HCT116 (cell line): Measurements from ENCODE around the gene OMP. TPM values are rescaled to one million over a fixed set of nuclear protein-coding genes. Genes with fewer than 3 reads are reported as not detected.

Source experiments
- ATAC-seq: fragments of 200-7000 bp; cut with Tn5 transposase; 2 replicates; pipeline ENCODE4 v1.9.1; 2020; ENCODE audit warnings: mild to moderate bottlenecking, moderate library complexity
- BruUV-seq: library from RNA; stranded (reverse); fragments of 400-500 nt; replicated peaks from 2 replicates; lab custom pipeline; 2021; lab: Mats Ljungman, UMichigan
- CTCF ChIA-PET: fragments of 300-600 bp; sonication (Branson Sonifier 250); formaldehyde crosslinking; loops from one replicate; lab custom pipeline; 2021; ENCODE audit warnings: antibody characterized with exemption; lab: Charles Lee
- POLR2A ChIA-PET: fragments of 300-600, 350-600 bp; sonication (Branson Sonifier 250); formaldehyde crosslinking; loops from one replicate; lab custom pipeline; 2021; ENCODE audit warnings: antibody characterized with exemption; lab: Charles Lee
- RAD21 ChIA-PET, 2 experiments: fragments of 300-600 bp; sonication (Branson Sonifier 250); formaldehyde crosslinking; loops; one replicate each; lab custom pipeline; 2023; ENCODE audit warnings: low total read pairs in 2 of 2; ENCODE audit not compliant: uncharacterized antibody in 2 of 2, unreplicated experiment in 2 of 2, low non-redundant PET in 1 of 2; lab: Charles Lee
- DNase-seq: peaks from one replicate; pipeline ENCODE4 v3.0.0-alpha.2; 2010; ENCODE audit warnings: low read depth, low spot score
- H2AFZ ChIP-seq: fragments of 200-600 bp; shearing (Covaris generic), sonication (generic); 2 replicates; pipeline ENCODE4 v1.6.1; 2017; ENCODE audit warnings: low read depth, mixed run types, mixed read lengths, antibody characterized with exemption, low read length; ENCODE audit not compliant: poor library complexity, severe bottlenecking
- H3K27ac ChIP-seq: 2 replicates; pipeline ENCODE4 v1.5.1; 2012; ENCODE audit warnings: low read depth, low read length
- H3K27me3 ChIP-seq: fragments of 200-600 bp; sonication (generic); 2 replicates; pipeline ENCODE4 v1.6.1; 2016; ENCODE audit warnings: mixed run types, low read length, mixed read lengths; ENCODE audit not compliant: insufficient read depth
- H3K36me3 ChIP-seq, 2 experiments: fragments of 200-500 bp in 1 of 2; fragments of 200-600 bp in 1 of 2; sonication (Bioruptor generic) in 1 of 2; sonication (generic) in 1 of 2; 2 replicates each; pipeline versions ENCODE4 v1.5.1 to v1.6.1; 2014 to 2016; ENCODE audit warnings: low read length in 2 of 2, inconsistent platforms in 1 of 2, mixed read lengths in 1 of 2, mixed run types in 1 of 2; ENCODE audit not compliant: insufficient read depth in 2 of 2, control insufficient read depth in 1 of 2
- H3K4me1 ChIP-seq, 2 experiments: fragments of 200-600 bp in 1 of 2; sonication (generic) in 1 of 2; 2 replicates each; pipeline versions ENCODE4 v1.5.1 to v1.6.1; 2012 to 2017; ENCODE audit warnings: low read length in 2 of 2, inconsistent platforms in 1 of 2, mild to moderate bottlenecking in 1 of 2, mixed read lengths in 1 of 2, mixed run types in 1 of 2, moderate library complexity in 1 of 2; ENCODE audit not compliant: insufficient read depth in 2 of 2, control insufficient read depth in 1 of 2
- H3K4me2 ChIP-seq: fragments of 200-600 bp; sonication (generic); 2 replicates; pipeline ENCODE4 v1.6.1; 2017; ENCODE audit warnings: mixed run types, low read length, mixed read lengths
- H3K4me3 ChIP-seq, 2 experiments: fragments of 200-600 bp in 1 of 2; sonication (generic) in 1 of 2; replicated peaks in 1 of 2; 2 replicates each; pipeline ENCODE4 v1.5.1; 2011 to 2016; ENCODE audit warnings: low read length in 2 of 2, control low read depth in 1 of 2, low read depth in 1 of 2, mild to moderate bottlenecking in 1 of 2, mixed read lengths in 1 of 2, mixed run types in 1 of 2
- H3K79me2 ChIP-seq: fragments of 200-600 bp; sonication (generic); 2 replicates; pipeline ENCODE4 v1.6.1; 2017; ENCODE audit warnings: mild to moderate bottlenecking, mixed run types, low read length, moderate library complexity, mixed read lengths; ENCODE audit not compliant: insufficient read depth
- H3K9ac ChIP-seq: fragments of 200-600 bp; sonication (generic); 2 replicates; pipeline ENCODE4 v1.6.1; 2016; ENCODE audit warnings: low read length, mixed read lengths
- H3K9me2 ChIP-seq: fragments of 200-600 bp; sonication (generic), shearing (Covaris generic); 2 replicates; pipeline ENCODE4 v1.6.1; 2017; ENCODE audit warnings: mixed run types, mild to moderate bottlenecking, moderate library complexity; ENCODE audit not compliant: insufficient read depth
- H3K9me3 ChIP-seq, 2 experiments: fragments of 200-500 bp in 1 of 2; fragments of 200-600 bp in 1 of 2; sonication (Bioruptor generic) in 1 of 2; sonication (generic) in 1 of 2; 2 replicates each; pipeline ENCODE4 v1.6.1; 2014 to 2017; ENCODE audit warnings: low read length in 2 of 2, mixed read lengths in 2 of 2, inconsistent platforms in 1 of 2, low read depth in 1 of 2, mild to moderate bottlenecking in 1 of 2, mixed run types in 1 of 2, moderate library complexity in 1 of 2; ENCODE audit not compliant: control insufficient read depth in 1 of 2, insufficient read depth in 1 of 2
- H4K20me1 ChIP-seq: fragments of 200-600 bp; sonication (generic), shearing (Covaris generic); 2 replicates; pipeline ENCODE4 v1.6.1; 2017; ENCODE audit warnings: mixed run types, mild to moderate bottlenecking, moderate library complexity; ENCODE audit not compliant: insufficient read depth
- CBX3 ChIP-seq: IDR thresholded peaks from 2 replicates; pipeline ENCODE4 v1.6.1; 2012; ENCODE audit warnings: low read depth
- FOSL1 ChIP-seq: IDR thresholded peaks from 2 replicates; pipeline ENCODE4 v1.6.1; 2012; ENCODE audit warnings: low read depth
- JUND ChIP-seq: IDR thresholded peaks from 2 replicates; pipeline ENCODE4 v1.6.1; 2012
- POLR2A ChIP-seq: IDR thresholded peaks from 2 replicates; pipeline ENCODE4 v1.7.0; 2011; ENCODE audit warnings: borderline replicate concordance; ENCODE audit not compliant: insufficient read depth, insufficient read length; ENCODE audit errors: extremely low read depth
- POLR2AphosphoS5 ChIP-seq: IDR thresholded peaks from 2 replicates; pipeline ENCODE4 v1.6.1; 2011; ENCODE audit warnings: mild to moderate bottlenecking, low read depth, low read length, moderate library complexity
- RAD21 ChIP-seq: IDR thresholded peaks from 2 replicates; pipeline ENCODE4 v1.6.1; 2012; ENCODE audit warnings: low read depth, mild to moderate bottlenecking
- SP1 ChIP-seq: IDR thresholded peaks from 2 replicates; pipeline ENCODE4 v1.6.1; 2012; ENCODE audit warnings: low read depth
- YY1 ChIP-seq: IDR thresholded peaks from 2 replicates; pipeline ENCODE4 v1.6.1; 2011; ENCODE audit warnings: low read length, low read depth, moderate library complexity, mild to moderate bottlenecking; ENCODE audit not compliant: insufficient replicate concordance; ENCODE audit errors: extremely low read depth
- ZNF274 ChIP-seq: fragments of 200-500 bp; sonication (Bioruptor generic); IDR thresholded peaks from 2 replicates; pipeline ENCODE4 v1.6.1; 2014; ENCODE audit warnings: mild to moderate bottlenecking, low read depth, low read length, inconsistent platforms
- intact Hi-C: fragments of 100-400 bp; cut with micrococcal nuclease; formaldehyde crosslinking; loops from 2 replicates; pipeline ENCODE4 v1.10.0; 2022
- total RNA-seq: library from RNA; stranded (reverse); gene quantifications from one replicate; pipeline ENCODE4 v1.2.1, GENCODE V29; 2021; ENCODE audit not compliant: unreplicated experiment
- TF ChIP-seq, protein P1 (sequence below), 3 experiments: fragments of 200-600 bp in 1 of 3; sonication (generic) in 1 of 3; IDR thresholded peaks in 2 of 3; conservative IDR thresholded peaks in 1 of 3; 2 replicates each; pipeline ENCODE4 v1.5.1; 2012 to 2017; ENCODE audit warnings: low read depth in 2 of 3, low read length in 2 of 3, antibody characterized with exemption in 1 of 3, borderline replicate concordance in 1 of 3, control low read depth in 1 of 3, mild to moderate bottlenecking in 1 of 3, mixed read lengths in 1 of 3, mixed run types in 1 of 3, moderate library complexity in 1 of 3; ENCODE audit not compliant: insufficient read depth in 1 of 3
- TF ChIP-seq, protein P2 (sequence below): IDR thresholded peaks from 2 replicates; pipeline ENCODE4 v1.6.1; 2012
- TF ChIP-seq, protein P3 (sequence below): IDR thresholded peaks from 2 replicates; pipeline ENCODE4 v1.6.1; 2011; ENCODE audit warnings: mild to moderate bottlenecking, low read length, moderate library complexity; ENCODE audit not compliant: insufficient replicate concordance; ENCODE audit errors: extremely low read depth
- TF ChIP-seq, protein P4 (sequence below): IDR thresholded peaks from 2 replicates; pipeline ENCODE4 v1.6.1; 2012

OMP gene
- total RNA-seq, 1 experiment from 2014 or later: not detected

DNA sequence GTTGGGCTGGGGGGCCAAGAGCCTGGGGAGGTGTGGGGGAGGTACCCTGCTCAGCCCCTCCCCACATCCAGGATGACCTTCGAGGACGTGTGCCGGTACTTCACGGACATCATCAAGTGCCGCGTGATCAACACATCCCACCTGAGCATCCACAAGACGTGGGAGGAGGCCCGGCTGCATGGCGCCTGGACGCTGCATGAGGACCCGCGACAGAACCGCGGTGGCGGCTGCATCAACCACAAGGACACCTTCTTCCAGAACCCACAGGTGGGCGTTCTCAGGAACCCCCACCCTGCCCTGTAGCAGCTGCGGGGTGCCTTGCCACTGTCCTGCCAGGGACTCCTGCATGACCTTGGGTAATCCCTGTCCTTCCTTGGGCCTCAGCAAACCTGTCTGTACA lies 15.4 kb downstream of the OMP start:
- Histone ChIP-seq H4K20me1 (no peaks in the 10 kb centered on the region), H3K79me2 (no peaks in the 10 kb centered on the region), H3K9me3 (no peaks in the 10 kb centered on the region), H3K4me3 (no peak overlapping the region), H2AFZ (no peak overlapping the region), H3K4me1 (peaks cover under 1 to 7% of the 10 kb centered on the region in 2 experiments; a peak in 3 of 4 replicates), H3K9ac (no peak overlapping the region), H3K27me3 (no peaks in the 10 kb centered on the region), H3K36me3 (no peaks in the 10 kb centered on the region), H3K27ac (no peak overlapping the region), H3K9me2 (no peaks in the 10 kb centered on the region), H3K4me2 (no peak overlapping the region)
- ATAC-seq (no peak), DNase-seq (no peak)
- CTCF ChIA-PET: interaction anchor here (1.0 kb wide), 1 partner anchor 9 kb away, joined by 4 read pairs; no protein-coding TSS in a partner anchor
- POLR2A ChIA-PET: no interaction called here
- intact Hi-C loops: no loop called here
- no peak for TF ChIP-seq ZNF274
- no peak for TF ChIP-seq SP1
- no peak for TF ChIP-seq CBX3
- no peak for TF ChIP-seq JUND
- TF ChIP-seq, protein P1, sequence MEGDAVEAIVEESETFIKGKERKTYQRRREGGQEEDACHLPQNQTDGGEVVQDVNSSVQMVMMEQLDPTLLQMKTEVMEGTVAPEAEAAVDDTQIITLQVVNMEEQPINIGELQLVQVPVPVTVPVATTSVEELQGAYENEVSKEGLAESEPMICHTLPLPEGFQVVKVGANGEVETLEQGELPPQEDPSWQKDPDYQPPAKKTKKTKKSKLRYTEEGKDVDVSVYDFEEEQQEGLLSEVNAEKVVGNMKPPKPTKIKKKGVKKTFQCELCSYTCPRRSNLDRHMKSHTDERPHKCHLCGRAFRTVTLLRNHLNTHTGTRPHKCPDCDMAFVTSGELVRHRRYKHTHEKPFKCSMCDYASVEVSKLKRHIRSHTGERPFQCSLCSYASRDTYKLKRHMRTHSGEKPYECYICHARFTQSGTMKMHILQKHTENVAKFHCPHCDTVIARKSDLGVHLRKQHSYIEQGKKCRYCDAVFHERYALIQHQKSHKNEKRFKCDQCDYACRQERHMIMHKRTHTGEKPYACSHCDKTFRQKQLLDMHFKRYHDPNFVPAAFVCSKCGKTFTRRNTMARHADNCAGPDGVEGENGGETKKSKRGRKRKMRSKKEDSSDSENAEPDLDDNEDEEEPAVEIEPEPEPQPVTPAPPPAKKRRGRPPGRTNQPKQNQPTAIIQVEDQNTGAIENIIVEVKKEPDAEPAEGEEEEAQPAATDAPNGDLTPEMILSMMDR (IDR thresholded peaks at IDR 0.05 in 2 of 3, conservative IDR thresholded peaks at IDR 0.05 in 1 of 3; ENCODE audit: borderline replicate concordance in 1 of 3, insufficient read depth in 1 of 3, low read depth in 2 of 3, low read length in 2 of 3): no peak
- TF ChIP-seq FOSL1: no peak
- TF ChIP-seq, protein P2, sequence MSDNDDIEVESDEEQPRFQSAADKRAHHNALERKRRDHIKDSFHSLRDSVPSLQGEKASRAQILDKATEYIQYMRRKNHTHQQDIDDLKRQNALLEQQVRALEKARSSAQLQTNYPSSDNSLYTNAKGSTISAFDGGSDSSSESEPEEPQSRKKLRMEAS: no peak
- TF ChIP-seq, protein P3, sequence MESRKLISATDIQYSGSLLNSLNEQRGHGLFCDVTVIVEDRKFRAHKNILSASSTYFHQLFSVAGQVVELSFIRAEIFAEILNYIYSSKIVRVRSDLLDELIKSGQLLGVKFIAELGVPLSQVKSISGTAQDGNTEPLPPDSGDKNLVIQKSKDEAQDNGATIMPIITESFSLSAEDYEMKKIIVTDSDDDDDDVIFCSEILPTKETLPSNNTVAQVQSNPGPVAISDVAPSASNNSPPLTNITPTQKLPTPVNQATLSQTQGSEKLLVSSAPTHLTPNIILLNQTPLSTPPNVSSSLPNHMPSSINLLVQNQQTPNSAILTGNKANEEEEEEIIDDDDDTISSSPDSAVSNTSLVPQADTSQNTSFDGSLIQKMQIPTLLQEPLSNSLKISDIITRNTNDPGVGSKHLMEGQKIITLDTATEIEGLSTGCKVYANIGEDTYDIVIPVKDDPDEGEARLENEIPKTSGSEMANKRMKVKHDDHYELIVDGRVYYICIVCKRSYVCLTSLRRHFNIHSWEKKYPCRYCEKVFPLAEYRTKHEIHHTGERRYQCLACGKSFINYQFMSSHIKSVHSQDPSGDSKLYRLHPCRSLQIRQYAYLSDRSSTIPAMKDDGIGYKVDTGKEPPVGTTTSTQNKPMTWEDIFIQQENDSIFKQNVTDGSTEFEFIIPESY: no peak
- no peak for TF ChIP-seq YY1
- TF ChIP-seq RAD21: no peak
- TF ChIP-seq POLR2AphosphoS5: no peak
- TF ChIP-seq, protein P4, sequence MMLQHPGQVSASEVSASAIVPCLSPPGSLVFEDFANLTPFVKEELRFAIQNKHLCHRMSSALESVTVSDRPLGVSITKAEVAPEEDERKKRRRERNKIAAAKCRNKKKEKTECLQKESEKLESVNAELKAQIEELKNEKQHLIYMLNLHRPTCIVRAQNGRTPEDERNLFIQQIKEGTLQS: no peak
- TF ChIP-seq POLR2A: no peak
- no TSS peak for BruUV-seq
- RAD21 ChIA-PET: no interaction called here
